ENCODE measurements around the gene INTS11.

- TF ChIP-seq CTCF (conservative IDR thresholded peaks at IDR 0.05) (no peak), ZFX (IDR thresholded peaks at IDR 0.05) (no peak)
These were observed 42.9 kb upstream of the INTS11 start for GRCh38 chr1:1367315-1367714.
